Suprapubic skin (tissue), 4 donors: ENCODE data around the gene BTK.

ENCODE experiments used
- CTCF ChIP-seq, 2 donors: fragments of 200-600 bp in 1 of 2; fragments of 450-650 bp in 1 of 2; sonication (generic) in 1 of 2; IDR thresholded peaks; one replicate each; pipeline ENCODE4 v1.5.1; 2016 to 2019; ENCODE audit warnings: antibody characterized with exemption in 2 of 2, mild to moderate bottlenecking in 1 of 2, moderate library complexity in 1 of 2
- POLR2A ChIP-seq, 2 donors: fragments of 450-650 bp; IDR thresholded peaks; one replicate each; pipeline ENCODE4 v1.6.1; 2017; ENCODE audit warnings: antibody characterized with exemption in 2 of 2, mild to moderate bottlenecking in 2 of 2, moderate library complexity in 2 of 2
- POLR2AphosphoS5 ChIP-seq, 3 donors: sonication (generic); formaldehyde crosslinking; IDR thresholded peaks; one replicate each; pipeline ENCODE4 v1.6.1; 2017; ENCODE audit warnings: antibody characterized with exemption in 3 of 3

- no peak for TF ChIP-seq CTCF (IDR thresholded peaks at IDR 0.05)
- no peak for TF ChIP-seq POLR2AphosphoS5 (IDR thresholded peaks at IDR 0.05)
- no peak for TF ChIP-seq POLR2A (IDR thresholded peaks at IDR 0.05)
These were observed 26.0 kb upstream of the BTK start for GRCh38 chrX:101411984-101412383.
